DND-41 (cell line): Measurements from ENCODE around the gene EPS15.

ENCODE experiments used
- ATAC-seq: fragments of 200-7000 bp; cut with Tn5 transposase; 3 replicates; pipeline ENCODE4 v1.9.1; 2021; ENCODE audit warnings: low read depth; ENCODE audit not compliant: insufficient read depth
- DNase-seq: peaks from one replicate; pipeline ENCODE4 v3.0.0-alpha.2; 2020
- H2AFZ ChIP-seq: 2 replicates; pipeline ENCODE4 v1.6.0; 2012; ENCODE audit warnings: low read depth, low read length
- H3K27ac ChIP-seq: 2 replicates; pipeline ENCODE4 v1.5.1; 2012; ENCODE audit warnings: low read length, inconsistent platforms
- H3K27me3 ChIP-seq: fragments of 200-600 bp; sonication (generic); 2 replicates; pipeline ENCODE4 v1.6.0; 2012; ENCODE audit warnings: low read length, mild to moderate bottlenecking, inconsistent platforms; ENCODE audit not compliant: insufficient read depth, poor library complexity
- H3K36me3 ChIP-seq: 2 replicates; pipeline ENCODE4 v1.5.1; 2012; ENCODE audit warnings: low read length, inconsistent platforms; ENCODE audit not compliant: insufficient read depth
- H3K4me1 ChIP-seq: 2 replicates; pipeline ENCODE4 v1.5.1; 2012; ENCODE audit warnings: mild to moderate bottlenecking, low read length; ENCODE audit not compliant: insufficient read depth
- H3K4me2 ChIP-seq: 2 replicates; pipeline ENCODE4 v1.6.0; 2012; ENCODE audit warnings: mild to moderate bottlenecking, moderate library complexity, low read length, inconsistent platforms; ENCODE audit not compliant: insufficient read depth
- H3K4me3 ChIP-seq, 2 experiments: fragments of 200-600 bp in 1 of 2; shearing (Covaris generic) in 1 of 2; 2 replicates each; pipeline ENCODE4 v1.5.1; 2012 to 2016; ENCODE audit warnings: inconsistent platforms in 2 of 2, low read length in 2 of 2, mild to moderate bottlenecking in 2 of 2, low read depth in 1 of 2, moderate library complexity in 1 of 2
- H3K79me2 ChIP-seq: 2 replicates; pipeline ENCODE4 v1.6.0; 2012; ENCODE audit warnings: low read length, inconsistent platforms; ENCODE audit not compliant: insufficient read depth
- H3K9ac ChIP-seq: 2 replicates; pipeline ENCODE4 v1.6.0; 2012; ENCODE audit warnings: low read depth, mild to moderate bottlenecking, inconsistent platforms, low read length, moderate library complexity
- H3K9me3 ChIP-seq: 2 replicates; pipeline ENCODE4 v1.5.1; 2012; ENCODE audit warnings: low read length, moderate library complexity, mild to moderate bottlenecking, inconsistent platforms; ENCODE audit not compliant: insufficient read depth, severe bottlenecking
- H4K20me1 ChIP-seq: 2 replicates; pipeline ENCODE4 v1.6.0; 2012; ENCODE audit warnings: low read length; ENCODE audit not compliant: insufficient read depth
- CTCF ChIP-seq: IDR thresholded peaks from 2 replicates; pipeline ENCODE4 v1.5.1; 2012; ENCODE audit warnings: borderline replicate concordance, low read length, moderate library complexity, mild to moderate bottlenecking; ENCODE audit not compliant: poor library complexity, severe bottlenecking; ENCODE audit errors: extremely low read depth
- EZH2 ChIP-seq: IDR thresholded peaks from 3 replicates; pipeline ENCODE4 v1.6.1; 2012; ENCODE audit warnings: borderline replicate concordance, low read depth, mild to moderate bottlenecking, moderate library complexity, low read length, inconsistent platforms; ENCODE audit not compliant: severe bottlenecking

The EPS15 gene

GRCh38 chr1:51343624-51344023, 175.4 kb downstream of the EPS15 start:
- no peak for ATAC-seq
- no peak for TF ChIP-seq EZH2
- no peak for TF ChIP-seq CTCF

GRCh38 chr1:51342591-51343206, 176.4 kb downstream of the EPS15 start:
- H3K9ac ChIP-seq, result no peak overlapping the region
- DNase-seq (no peak), ATAC-seq (no peak)
- no peak for TF ChIP-seq EZH2
- TF ChIP-seq CTCF, result no peak
- no peaks in the 10 kb centered on the region for H3K27me3 ChIP-seq
- H4K20me1 ChIP-seq, result no peaks in the 10 kb centered on the region
- no peaks in the 10 kb centered on the region for H3K4me1 ChIP-seq
- no peak overlapping the region for H3K4me2 ChIP-seq
- no peaks in the 10 kb centered on the region for H3K9me3 ChIP-seq
- no peak overlapping the region for H3K4me3 ChIP-seq
- no peak overlapping the region for H3K27ac ChIP-seq
- no peaks in the 10 kb centered on the region for H3K79me2 ChIP-seq
- no peaks in the 10 kb centered on the region for H3K36me3 ChIP-seq
- H2AFZ ChIP-seq, result no peak overlapping the region

More at GRCh38 chr1:51343624-51344023, 175.4 kb downstream of the EPS15 start:
- Histone ChIP-seq H3K4me2 (no peak overlapping the region), H3K27ac (no peak overlapping the region), H3K27me3 (no peaks in the 10 kb centered on the region), H3K9ac (no peak overlapping the region), H3K4me3 (no peak overlapping the region), H3K36me3 (no peaks in the 10 kb centered on the region), H3K9me3 (no peaks in the 10 kb centered on the region), H3K79me2 (no peaks in the 10 kb centered on the region), H3K4me1 (no peaks in the 10 kb centered on the region), H2AFZ (no peak overlapping the region), H4K20me1 (no peaks in the 10 kb centered on the region)
- DNase-seq, result no peak

DNA sequence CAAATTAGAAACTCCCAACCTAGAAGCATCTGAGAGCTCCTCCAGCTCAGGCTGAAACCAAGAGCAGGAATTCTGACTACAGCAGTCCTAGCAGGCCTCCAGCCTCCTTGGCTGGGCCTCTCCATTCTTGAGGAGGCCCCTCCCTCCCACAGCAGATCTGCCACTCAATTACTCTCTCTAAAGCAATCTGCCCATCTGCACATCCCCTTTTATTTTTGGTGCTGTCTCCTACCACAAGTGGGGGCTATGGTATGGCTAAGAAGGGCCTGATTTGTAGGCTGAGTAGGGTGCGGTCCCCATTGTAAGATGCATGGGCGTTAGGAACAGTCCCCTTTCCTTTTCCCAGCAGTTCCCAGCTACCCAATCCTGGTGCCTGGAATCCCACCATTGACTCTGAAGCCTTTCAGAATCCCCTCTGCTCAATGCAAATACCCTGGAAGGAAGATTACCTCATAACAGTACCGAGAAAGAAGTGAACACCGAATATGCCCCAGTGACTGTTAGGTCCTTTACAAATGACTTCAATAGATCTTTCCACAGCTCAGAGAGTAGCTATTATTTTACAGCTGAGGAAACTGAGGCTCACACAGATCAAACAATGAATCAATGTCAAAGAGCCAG, 177.1 kb downstream of the EPS15 start:
- H3K4me3 ChIP-seq, result no peak overlapping the region
- H3K9ac ChIP-seq, result no peak overlapping the region
- H3K79me2 ChIP-seq, result no peaks in the 10 kb centered on the region
- TF ChIP-seq EZH2, result no peak
- TF ChIP-seq CTCF, result peak; percentile 44
- H2AFZ ChIP-seq, result no peak overlapping the region
- H3K4me1 ChIP-seq, result no peaks in the 10 kb centered on the region
- no peaks in the 10 kb centered on the region for H4K20me1 ChIP-seq
- no peaks in the 10 kb centered on the region for H3K36me3 ChIP-seq
- H3K27me3 ChIP-seq, result no peaks in the 10 kb centered on the region
- H3K4me2 ChIP-seq, result no peak overlapping the region
- H3K27ac ChIP-seq, result no peak overlapping the region
- peak; percentile 19 for DNase-seq
- no peaks in the 10 kb centered on the region for H3K9me3 ChIP-seq
- peak; percentile 64 for ATAC-seq
